IMR-90 (cell line): ENCODE measurements around the gene NUP210. TPM values are rescaled to one million over a fixed set of nuclear protein-coding genes. Genes with fewer than 3 reads are reported as not detected.

Experiments used
- ATAC-seq: fragments of 200-7000 bp; cut with Tn5 transposase; 2 replicates; pipeline ENCODE4 v1.9.1; 2020; ENCODE audit warnings: low read depth, mild to moderate bottlenecking, moderate library complexity
- BruUV-seq: library from RNA; stranded (reverse); fragments of 400-500 nt; replicated peaks from 2 replicates; lab custom pipeline; 2021; lab: Mats Ljungman, UMichigan
- CTCF ChIA-PET: fragments of 300-600 bp; formaldehyde crosslinking; extraction: SDS; loops from one replicate; lab custom pipeline; 2021; ENCODE audit warnings: antibody characterized with exemption; lab: Yijun Ruan, JAX
- POLR2A ChIA-PET: fragments of 300-600 bp; sonication (Branson Sonifier 250); formaldehyde crosslinking; loops from one replicate; lab custom pipeline; 2022; ENCODE audit warnings: antibody characterized with exemption; ENCODE audit not compliant: unreplicated experiment; lab: Charles Lee
- DNase-seq: peaks from one replicate; pipeline ENCODE4 v3.0.0; 2013
- H2AFZ ChIP-seq: replicated peaks from 2 replicates; pipeline ENCODE3; 2013; ENCODE audit warnings: low read length, mild to moderate bottlenecking; ENCODE audit not compliant: poor library complexity
- H2AK5ac ChIP-seq: 2 replicates; pipeline ENCODE4 v1.6.1; 2013; ENCODE audit warnings: low read depth, low read length, inconsistent platforms
- H2AK9ac ChIP-seq: replicated peaks from 2 replicates; pipeline ENCODE3; 2013; ENCODE audit warnings: mild to moderate bottlenecking, low read depth, low read length, moderate library complexity; ENCODE audit not compliant: poor library complexity
- H2BK120ac ChIP-seq: 2 replicates; pipeline ENCODE4 v1.6.1; 2013; ENCODE audit warnings: low read depth, low read length, inconsistent platforms
- H2BK15ac ChIP-seq: 3 replicates; pipeline ENCODE4 v1.6.1; 2013; ENCODE audit warnings: low read depth, low read length, inconsistent platforms
- H2BK20ac ChIP-seq: 2 replicates; pipeline ENCODE4 v1.6.1; 2013; ENCODE audit warnings: low read depth, mild to moderate bottlenecking, inconsistent platforms, low read length, moderate library complexity
- H2BK5ac ChIP-seq: 2 replicates; pipeline ENCODE4 v1.6.1; 2013; ENCODE audit warnings: mild to moderate bottlenecking, low read depth, low read length, inconsistent platforms; ENCODE audit not compliant: poor library complexity, severe bottlenecking
- H3K14ac ChIP-seq: replicated peaks from 2 replicates; pipeline ENCODE4 v1.6.1; 2013; ENCODE audit warnings: low read depth, low read length, inconsistent platforms
- H3K18ac ChIP-seq: 2 replicates; pipeline ENCODE4 v1.6.1; 2013; ENCODE audit warnings: low read depth, low read length, control low read depth
- H3K23ac ChIP-seq: 2 replicates; pipeline ENCODE4 v1.6.1; 2013; ENCODE audit warnings: low read depth, low read length, inconsistent platforms
- H3K27ac ChIP-seq: 2 replicates; pipeline ENCODE4 v1.5.1; 2013; ENCODE audit warnings: mild to moderate bottlenecking, control low read depth, low read length; ENCODE audit not compliant: insufficient read depth
- H3K27me3 ChIP-seq: 2 replicates; pipeline ENCODE4 v1.6.1; 2013; ENCODE audit warnings: low read length; ENCODE audit not compliant: control insufficient read depth, insufficient read depth
- H3K36me3 ChIP-seq: 2 replicates; pipeline ENCODE4 v1.6.1; 2013; ENCODE audit warnings: low read length, mixed read lengths; ENCODE audit not compliant: control insufficient read depth, insufficient read depth
- H3K4ac ChIP-seq: 2 replicates; pipeline ENCODE4 v1.6.1; 2013; ENCODE audit warnings: low read depth, low read length, inconsistent platforms
- H3K4me1 ChIP-seq: 2 replicates; pipeline ENCODE4 v1.6.1; 2013; ENCODE audit warnings: low read length, mixed read lengths; ENCODE audit not compliant: control insufficient read depth, insufficient read depth
- H3K4me2 ChIP-seq: 2 replicates; pipeline ENCODE4 v1.6.1; 2013; ENCODE audit warnings: low read depth, mild to moderate bottlenecking, control low read depth, low read length, moderate library complexity
- H3K4me3 ChIP-seq: 2 replicates; pipeline ENCODE4 v1.5.1; 2013; ENCODE audit warnings: low read depth, mild to moderate bottlenecking, control low read depth, low read length, moderate library complexity; ENCODE audit not compliant: insufficient read depth
- H3K56ac ChIP-seq: 2 replicates; pipeline ENCODE4 v1.6.1; 2013; ENCODE audit warnings: low read length, inconsistent platforms; ENCODE audit not compliant: insufficient read depth; ENCODE audit errors: extremely low read depth
- H3K79me1 ChIP-seq, 2 experiments: 2 replicates each; pipeline ENCODE4 v1.6.1; 2013; ENCODE audit warnings: low read length in 2 of 2, inconsistent platforms in 1 of 2, low read depth in 1 of 2
- H3K9ac ChIP-seq: 2 replicates; pipeline ENCODE4 v1.6.1; 2013; ENCODE audit warnings: low read depth, low read length, control low read depth
- H3K9me1 ChIP-seq: 2 replicates; pipeline ENCODE4 v1.6.1; 2013; ENCODE audit warnings: low read length, inconsistent platforms; ENCODE audit not compliant: insufficient read depth
- H3K9me3 ChIP-seq: 2 replicates; pipeline ENCODE4 v1.6.1; 2013; ENCODE audit warnings: low read length; ENCODE audit not compliant: control insufficient read depth, insufficient read depth
- H4K20me1 ChIP-seq: 2 replicates; pipeline ENCODE4 v1.6.1; 2013; ENCODE audit warnings: low read length, inconsistent platforms; ENCODE audit not compliant: insufficient read depth
- H4K5ac ChIP-seq: 2 replicates; pipeline ENCODE4 v1.6.1; 2013; ENCODE audit warnings: mild to moderate bottlenecking, low read depth, low read length, control low read depth
- H4K8ac ChIP-seq, 2 experiments: 2 replicates each; pipeline ENCODE4 v1.6.1; 2013; ENCODE audit warnings: low read depth in 2 of 2, low read length in 2 of 2, control low read depth in 1 of 2, inconsistent platforms in 1 of 2
- H4K91ac ChIP-seq: 2 replicates; pipeline ENCODE4 v1.6.1; 2013; ENCODE audit warnings: low read depth, low read length, inconsistent platforms; ENCODE audit not compliant: insufficient read depth
- BHLHE40 ChIP-seq: fragments of 150-350 bp; IDR thresholded peaks from 2 replicates; pipeline ENCODE4 v1.6.1; 2016; ENCODE audit warnings: mild to moderate bottlenecking, low read depth, low read length
- MXI1 ChIP-seq: IDR thresholded peaks from 2 replicates; pipeline ENCODE4 v1.6.1; 2012; ENCODE audit warnings: low read depth, mild to moderate bottlenecking, low read length, moderate library complexity, borderline replicate concordance
- POLR2A ChIP-seq: IDR thresholded peaks from 2 replicates; pipeline ENCODE4 v1.6.1; 2012; ENCODE audit warnings: mild to moderate bottlenecking, low read depth, low read length
- RCOR1 ChIP-seq: IDR thresholded peaks from 2 replicates; pipeline ENCODE4 v1.6.1; 2012; ENCODE audit warnings: mild to moderate bottlenecking, low read length, improper control_type of control experiment; ENCODE audit not compliant: insufficient replicate concordance
- RFX5 ChIP-seq: IDR thresholded peaks from 2 replicates; pipeline ENCODE4 v1.8.0; 2012; ENCODE audit warnings: low read depth, mild to moderate bottlenecking, low read length, moderate library complexity
- SMC3 ChIP-seq: fragments of 150-350 bp; IDR thresholded peaks from 2 replicates; pipeline ENCODE4 v1.6.1; 2016; ENCODE audit warnings: low read depth, mild to moderate bottlenecking, antibody characterized with exemption, low read length, moderate library complexity
- WGBS, 2 experiments: methylation state at CpG; one replicate each; pipeline versions ENCODE4 v1.1.5 to v1.1.7; 2013; ENCODE audit warnings: missing lambda C conversion rate in 2 of 2; ENCODE audit not compliant: insufficient read length in 1 of 2; ENCODE audit errors: extremely low coverage in 2 of 2; 5-methylcytosine and 5-hydroxymethylcytosine counted together
- dilution Hi-C: fragments of 300-500 bp; cut with HindIII; formaldehyde crosslinking; loops from one replicate; pipeline ENCODE4 v1.14.3; 2018; ENCODE audit warnings: low sequenced_read_pairs; ENCODE audit not compliant: unreplicated experiment
- in situ Hi-C: fragments of 300-500 bp; cut with MboI; formaldehyde crosslinking; loops from 3 replicates; pipeline ENCODE4 v1.14.3; 2019; ENCODE audit warnings: low sequenced_read_pairs, inconsistent platforms, mixed read lengths
- intact Hi-C: fragments of 100-400 bp; cut with micrococcal nuclease; formaldehyde crosslinking; loops from 2 replicates; pipeline ENCODE4 v1.10.0; 2022
- polyA plus RNA-seq, 3 experiments: library from polyadenylated mRNA; depleted of rRNA; stranded (reverse); fragments of >200 nt; gene quantifications; 2 replicates each; pipeline ENCODE4 v1.2.3, GENCODE V29; 2012; ENCODE audit warnings: low replicate concordance in 1 of 3
- total RNA-seq: library from RNA; depleted of rRNA; stranded (reverse); fragments of >200 nt; gene quantifications from 2 replicates; pipeline ENCODE4 v1.2.3, GENCODE V29; 2012
- TF ChIP-seq, protein P1 (sequence below): fragments of 150-350 bp; IDR thresholded peaks from 2 replicates; pipeline ENCODE4 v1.6.1; 2017; ENCODE audit warnings: mild to moderate bottlenecking, antibody characterized with exemption, low read length, low read depth

The NUP210 gene
- total and polyA plus RNA-seq, 2 of the 4 experiments (the other 2 are of a cell fraction): under 0.01 to 0.03 TPM

DNA sequence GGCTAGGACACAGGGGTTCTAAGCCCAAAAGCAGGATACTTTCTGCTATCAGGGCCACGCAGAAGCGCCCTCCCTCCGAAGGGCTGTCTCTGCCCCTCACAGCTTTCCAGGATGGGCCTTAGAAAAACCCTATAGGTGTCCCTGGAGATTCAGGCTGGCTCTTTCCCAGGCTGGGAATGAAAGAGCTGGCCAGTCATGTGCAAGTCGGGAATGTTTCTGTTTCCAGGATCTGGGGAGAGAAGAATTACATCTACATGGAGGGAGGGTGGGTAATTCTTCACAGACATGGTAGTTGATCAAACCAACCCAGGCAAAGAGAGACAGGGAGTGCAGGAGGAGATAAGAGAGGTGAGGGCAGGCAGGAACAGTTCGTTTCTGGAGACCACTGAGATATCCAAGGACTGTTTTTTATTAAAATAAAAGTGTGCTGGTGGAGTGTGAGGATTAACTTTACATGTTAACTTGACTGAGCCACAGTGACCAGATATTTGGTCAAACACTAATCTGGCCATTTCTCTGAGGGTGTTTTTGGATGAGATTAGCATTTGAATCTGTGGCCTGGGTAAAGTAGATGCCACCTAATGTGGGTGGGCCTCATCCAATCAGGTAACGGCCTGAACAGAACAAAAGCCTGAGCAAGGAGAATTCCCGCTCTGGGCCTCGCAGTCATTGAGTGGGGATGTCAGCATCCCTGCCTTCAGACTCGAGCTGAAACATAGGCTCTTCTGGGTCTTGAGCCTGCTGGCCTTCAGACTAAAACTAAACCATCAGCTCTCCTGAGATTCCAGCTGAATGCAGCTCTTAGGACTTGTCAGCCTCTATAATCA lies 15.3 kb downstream of the NUP210 start:
- H4K8ac ChIP-seq: no peak overlapping the region
- peaks cover 13% of the 10 kb centered on the region for H3K9me3 ChIP-seq
- no peak overlapping the region for H4K5ac ChIP-seq
- H3K23ac ChIP-seq: no peak overlapping the region
- H3K9ac ChIP-seq: no peak overlapping the region
- no peaks in the 10 kb centered on the region for H4K20me1 ChIP-seq
- POLR2A ChIA-PET: no interaction called here
- DNase-seq: no peak
- H2BK120ac ChIP-seq: no peak overlapping the region
- no peak overlapping the region for H3K18ac ChIP-seq
- H3K27ac ChIP-seq: no peak overlapping the region
- no TSS peak for BruUV-seq
- no peak overlapping the region for H2BK15ac ChIP-seq
- ATAC-seq: no peak
- no peak overlapping the region for H2AK9ac ChIP-seq
- in situ Hi-C loops (no loop called here), dilution Hi-C loops (no loop called here), intact Hi-C loops (no loop called here)
- H3K4me3 ChIP-seq: no peak overlapping the region
- no peak overlapping the region for H2AK5ac ChIP-seq
- no peak overlapping the region for H3K4me2 ChIP-seq
- 0% methylated on average over 1 of the region's 9 CpGs; no CpG with 5 or more reads in 1 of the 2 experiments for WGBS, 2 experiments
- H3K4me1 ChIP-seq: no peaks in the 10 kb centered on the region
- H3K79me1 ChIP-seq: no peaks in the 10 kb centered on the region
- no peaks in the 10 kb centered on the region for H3K9me1 ChIP-seq
- no peaks in the 10 kb centered on the region for H3K36me3 ChIP-seq
- no peak overlapping the region for H3K56ac ChIP-seq
- no peak overlapping the region for H3K14ac ChIP-seq
- TF ChIP-seq RCOR1 (no peak), MXI1 (no peak), BHLHE40 (no peak), RFX5 (no peak), POLR2A (no peak), SMC3 (no peak)
- TF ChIP-seq, protein P1, sequence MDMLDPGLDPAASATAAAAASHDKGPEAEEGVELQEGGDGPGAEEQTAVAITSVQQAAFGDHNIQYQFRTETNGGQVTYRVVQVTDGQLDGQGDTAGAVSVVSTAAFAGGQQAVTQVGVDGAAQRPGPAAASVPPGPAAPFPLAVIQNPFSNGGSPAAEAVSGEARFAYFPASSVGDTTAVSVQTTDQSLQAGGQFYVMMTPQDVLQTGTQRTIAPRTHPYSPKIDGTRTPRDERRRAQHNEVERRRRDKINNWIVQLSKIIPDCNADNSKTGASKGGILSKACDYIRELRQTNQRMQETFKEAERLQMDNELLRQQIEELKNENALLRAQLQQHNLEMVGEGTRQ: no peak
- H2AFZ ChIP-seq: no peak overlapping the region
- H3K27me3 ChIP-seq: peaks cover 2% of the 10 kb centered on the region
- no peak overlapping the region for H3K4ac ChIP-seq
- H2BK5ac ChIP-seq: no peak overlapping the region
- H2BK20ac ChIP-seq: no peak overlapping the region
- CTCF ChIA-PET: no interaction called here
- no peak overlapping the region for H4K91ac ChIP-seq
